ENCODE measurements around the gene CD200. TPM values are rescaled to one million over a fixed set of nuclear protein-coding genes. Genes with fewer than 3 reads are reported as not detected.
A peak's percentile ranks its signal among the peaks of the same experiment; 100 is the strongest.

CD200 gene
- total RNA-seq = 10 to 100 TPM in 1 of 4 donors, 1 to 10 TPM in 3; 7.2 to 22.9 (median 7.6) TPM

- TF ChIP-seq EP300 (IDR thresholded peaks at IDR 0.05) (no peak), POLR2A (IDR thresholded peaks at IDR 0.05; ENCODE audit: low read depth) (no peak), CTCF (IDR thresholded peaks at IDR 0.05) (peak in 1 of 3 experiments; percentile 23), POLR2AphosphoS5 (IDR thresholded peaks at IDR 0.05) (peak; percentile 66 to 77)
- H3K4me3 ChIP-seq = peak within 1 kb of the TSS; percentile 60 to 76 (median 64)
- no peak for DNase-seq (ENCODE audit: extremely low spot score)
- 1% methylated on average over 25 of the region's 28 CpGs for WGBS
- no peaks in the 10 kb centered on the region for H3K27me3 ChIP-seq
- intact Hi-C loops (cut with DNase I) = loop anchor here (10.0 kb wide), 1 partner anchor 102 kb away; no protein-coding TSS in a partner anchor
- peak within 1 kb of the TSS; percentile 80 to 84 (median 82) for H3K27ac ChIP-seq (replicated peaks in 1 of 4)
- no peaks in the 10 kb centered on the region for H3K9me3 ChIP-seq
- H3K36me3 ChIP-seq = no peaks in the 10 kb centered on the region
- peaks cover 0 to 20% (median 12%) of the 10 kb centered on the region in 4 donors for H3K4me1 ChIP-seq
Observed at GRCh38 chr3:112333002-112333380, at the start of gene CD200. Gene CD200 (plus strand): TSS chr3:112333156. CDS start chr3:112333213, 57 bp downstream.

- Histone ChIP-seq H3K27me3 (no peaks in the 10 kb centered on the region), H3K4me3 (no peak overlapping the region), H3K27ac (replicated peaks in 1 of 4) (no peak overlapping the region), H3K36me3 (no peaks in the 10 kb centered on the region), H3K4me1 (peaks cover 0 to 8% (median 4%) of the 10 kb centered on the region in 4 donors), H3K9me3 (no peaks in the 10 kb centered on the region)
- WGBS = 94% methylated on average over 4 of the region's 4 CpGs
- intact Hi-C loops (cut with DNase I) = no loop called here
- DNase-seq (ENCODE audit: extremely low spot score) = no peak
- no peak for TF ChIP-seq EP300 (IDR thresholded peaks at IDR 0.05)
- TF ChIP-seq POLR2AphosphoS5 (IDR thresholded peaks at IDR 0.05) = no peak
- no peak for TF ChIP-seq CTCF (IDR thresholded peaks at IDR 0.05)
- TF ChIP-seq POLR2A (IDR thresholded peaks at IDR 0.05; ENCODE audit: low read depth) = no peak
Observed at GRCh38 chr3:112289011-112289410, 43.9 kb upstream of the CD200 start.

GRCh38 chr3:112293368-112294321 lies 39.3 kb upstream of the CD200 start, which contains the start of gene SLC9C1:
Gene SLC9C1 (minus strand): TSS chr3:112294216. CDS start chr3:112286791, 7,425 bp downstream.
- Histone ChIP-seq H3K27ac (replicated peaks in 1 of 4) (peak within 1 kb of the TSS; percentile 63 to 77 (median 70)), H3K36me3 (no peaks in the 10 kb centered on the region), H3K4me1 (peaks cover 0 to 8% (median 4%) of the 10 kb centered on the region in 4 donors), H3K4me3 (peak within 1 kb of the TSS; percentile 46 to 56 (median 54)), H3K27me3 (no peaks in the 10 kb centered on the region), H3K9me3 (no peaks in the 10 kb centered on the region)
- WGBS = 35% methylated on average over 15 of the region's 15 CpGs
- TF ChIP-seq POLR2AphosphoS5 (IDR thresholded peaks at IDR 0.05) (peak in 1 of 2 donors; percentile 2), EP300 (IDR thresholded peaks at IDR 0.05) (no peak), CTCF (IDR thresholded peaks at IDR 0.05) (peak; percentile 50 to 65 (median 60))
- intact Hi-C loops (cut with DNase I) = loop anchor here (5.0 kb wide), 1 partner anchor 239 kb away; no protein-coding TSS in a partner anchor
- DNase-seq (ENCODE audit: extremely low spot score) = no peak

- Histone ChIP-seq H3K4me1 (peaks cover under 1 to 11% (median 4%) of the 10 kb centered on the region in 4 donors), H3K9me3 (no peaks in the 10 kb centered on the region), H3K27ac (replicated peaks in 1 of 4) (no peak overlapping the region), H3K27me3 (no peaks in the 10 kb centered on the region), H3K36me3 (no peaks in the 10 kb centered on the region), H3K4me3 (no peak overlapping the region)
- DNase-seq (ENCODE audit: extremely low spot score) = no peak
- intact Hi-C loops (cut with DNase I) = no loop called here
- TF ChIP-seq CTCF (IDR thresholded peaks at IDR 0.05) (no peak), EP300 (IDR thresholded peaks at IDR 0.05) (no peak), POLR2A (IDR thresholded peaks at IDR 0.05; ENCODE audit: low read depth) (no peak), POLR2AphosphoS5 (IDR thresholded peaks at IDR 0.05) (no peak)
Observed at GRCh38 chr3:112297714-112298113, 35.2 kb upstream of the CD200 start.

All from esophagus muscularis mucosa (tissue), 4 donors.